GM18508 (cell line): Measurements from ENCODE around the gene GADD45A.
"Not testable (repeated sequence)": the region's sequence is repeated elsewhere in the genome, so short reads cannot be mapped to it uniquely, and the experiment has no call there.

Experiments
- ATAC-seq: cut with Tn5 transposase; IDR thresholded peaks from one replicate; pipeline ENCODE4 v1.9.1; 2021; ENCODE audit warnings: moderate number of reproducible peaks; ENCODE audit not compliant: insufficient read depth, unreplicated experiment

The GADD45A gene

GRCh38 chr1:67665307-67665706 lies 19.7 kb upstream of the GADD45A start:
- ATAC-seq = not testable (repeated sequence)

GRCh38 chr1:67666636-67667035 lies 18.4 kb upstream of the GADD45A start:
- ATAC-seq = no peak

- ATAC-seq = no peak
These were observed 16.3 kb upstream of the GADD45A start for GRCh38 chr1:67668660-67669059.

- no peak for ATAC-seq
These were observed 12.7 kb upstream of the GADD45A start for GRCh38 chr1:67672260-67672803.

GRCh38 chr1:67673468-67674201 lies 11.4 kb upstream of the GADD45A start:
- ATAC-seq = no peak

- ATAC-seq = no peak
These were observed 10.6 kb upstream of the GADD45A start for GRCh38 chr1:67674260-67675011.

- ATAC-seq = no peak
These were observed 9.2 kb upstream of the GADD45A start for GRCh38 chr1:67675800-67676199.

- no peak for ATAC-seq
These were observed 8.7 kb upstream of the GADD45A start for GRCh38 chr1:67676287-67676686.

GRCh38 chr1:67676946-67677345 lies 8.1 kb upstream of the GADD45A start:
- ATAC-seq = no peak

GRCh38 chr1:67677408-67677807 lies 7.6 kb upstream of the GADD45A start:
- no peak for ATAC-seq

- no peak for ATAC-seq
These were observed 7.1 kb upstream of the GADD45A start for GRCh38 chr1:67677930-67678329.

GRCh38 chr1:67679691-67680090 lies 5.3 kb upstream of the GADD45A start:
- no peak for ATAC-seq

GRCh38 chr1:67680486-67680885 lies 4.5 kb upstream of the GADD45A start:
- no peak for ATAC-seq

- ATAC-seq = no peak
These were observed 2.3 kb upstream of the GADD45A start for GRCh38 chr1:67682659-67683197.

- no peak for ATAC-seq
These were observed 1.7 kb upstream of the GADD45A start for GRCh38 chr1:67683316-67683715.

- ATAC-seq = no peak
These were observed 1.1 kb upstream of the GADD45A start for GRCh38 chr1:67683766-67684525.

GRCh38 chr1:67684526-67685066 lies 405 bp upstream of the GADD45A start:
- no peak for ATAC-seq

GRCh38 chr1:67685558-67686266 lies 711 bp downstream of the GADD45A start:
- ATAC-seq = no peak
